ENCODE results near the gene MSTN. TPM values are rescaled to one million over a fixed set of nuclear protein-coding genes. Genes with fewer than 3 reads are reported as not detected.

The MSTN gene
- total and polyA plus RNA-seq, 2 experiments from 2014 or later, result 0.21 TPM; not detected in 1

- no peaks in the 10 kb centered on the region for H3K4me1 ChIP-seq (ENCODE audit: insufficient read depth)
- H3K27ac ChIP-seq (ENCODE audit: low read depth), result no peak overlapping the region
- Mint-ChIP-seq H3K36me3 (ENCODE audit: low read depth) (no peaks in the 10 kb centered on the region), H3K27ac (no peak overlapping the region), H3K4me3 (no peak overlapping the region), H3K4me1 (peaks cover 2% of the 10 kb centered on the region; the same call in 1 of the 3 replicates), H3K27me3 (ENCODE audit: insufficient read depth, low read depth, poor library complexity) (no peaks in the 10 kb centered on the region), H3K9me3 (no peaks in the 10 kb centered on the region; the same call in 2 of the 3 replicates)
- no peaks in the 10 kb centered on the region for H3K9me2 ChIP-seq (ENCODE audit: insufficient read depth)
- no peaks in the 10 kb centered on the region for H3K79me2 ChIP-seq (replicated peaks; ENCODE audit: insufficient read depth)
- H3K4me2 ChIP-seq, result no peak overlapping the region
- ATAC-seq (no peak), DNase-seq (ENCODE audit: low spot score) (no peak)
- H3K4me3 ChIP-seq, result no peak overlapping the region
- no peaks in the 10 kb centered on the region for H3K36me3 ChIP-seq (ENCODE audit: insufficient read depth)
- TF ChIP-seq POLR2AphosphoS5 (IDR thresholded peaks at IDR 0.05; ENCODE audit: low read depth) (no peak), CREB1 (CRISPR knock-in tag; IDR thresholded peaks at IDR 0.05; ENCODE audit: low read depth) (no peak), EZH2phosphoT487 (IDR thresholded peaks at IDR 0.05; ENCODE audit: unreplicated experiment) (no peak)
- no peaks in the 10 kb centered on the region for H3K27me3 ChIP-seq (ENCODE audit: insufficient read depth)
- H2AFZ ChIP-seq, result no peak overlapping the region
- no peaks in the 10 kb centered on the region for H3F3A ChIP-seq (replicated peaks; ENCODE audit: low read depth)
- H4K20me1 ChIP-seq (replicated peaks; ENCODE audit: insufficient read depth), result no peaks in the 10 kb centered on the region
These were observed 48.2 kb upstream of the MSTN start for GRCh38 chr2:190110699-190111098.

- Mint-ChIP-seq H3K36me3 (ENCODE audit: low read depth) (no peaks in the 10 kb centered on the region), H3K4me1 (peaks cover 2% of the 10 kb centered on the region; the same call in 1 of the 3 replicates), H3K27me3 (ENCODE audit: insufficient read depth, low read depth, poor library complexity) (no peaks in the 10 kb centered on the region), H3K27ac (no peak overlapping the region), H3K9me3 (no peaks in the 10 kb centered on the region), H3K4me3 (no peak overlapping the region)
- Histone ChIP-seq H3K9me2 (ENCODE audit: insufficient read depth) (no peaks in the 10 kb centered on the region), H3F3A (replicated peaks; ENCODE audit: low read depth) (no peaks in the 10 kb centered on the region), H3K27me3 (ENCODE audit: insufficient read depth) (no peaks in the 10 kb centered on the region), H3K36me3 (ENCODE audit: insufficient read depth) (no peaks in the 10 kb centered on the region), H3K4me1 (ENCODE audit: insufficient read depth) (no peaks in the 10 kb centered on the region), H3K4me2 (no peak overlapping the region), H3K27ac (ENCODE audit: low read depth) (no peak overlapping the region), H3K4me3 (no peak overlapping the region), H2AFZ (no peak overlapping the region; the same call in 1 of the 2 replicates), H3K79me2 (replicated peaks; ENCODE audit: insufficient read depth) (no peaks in the 10 kb centered on the region), H4K20me1 (replicated peaks; ENCODE audit: insufficient read depth) (no peaks in the 10 kb centered on the region)
- no peak for DNase-seq (ENCODE audit: low spot score)
- ATAC-seq, result no peak
- no peak for TF ChIP-seq EZH2 (IDR thresholded peaks at IDR 0.05; ENCODE audit: low read depth, unreplicated experiment)
- TF ChIP-seq, protein P1, sequence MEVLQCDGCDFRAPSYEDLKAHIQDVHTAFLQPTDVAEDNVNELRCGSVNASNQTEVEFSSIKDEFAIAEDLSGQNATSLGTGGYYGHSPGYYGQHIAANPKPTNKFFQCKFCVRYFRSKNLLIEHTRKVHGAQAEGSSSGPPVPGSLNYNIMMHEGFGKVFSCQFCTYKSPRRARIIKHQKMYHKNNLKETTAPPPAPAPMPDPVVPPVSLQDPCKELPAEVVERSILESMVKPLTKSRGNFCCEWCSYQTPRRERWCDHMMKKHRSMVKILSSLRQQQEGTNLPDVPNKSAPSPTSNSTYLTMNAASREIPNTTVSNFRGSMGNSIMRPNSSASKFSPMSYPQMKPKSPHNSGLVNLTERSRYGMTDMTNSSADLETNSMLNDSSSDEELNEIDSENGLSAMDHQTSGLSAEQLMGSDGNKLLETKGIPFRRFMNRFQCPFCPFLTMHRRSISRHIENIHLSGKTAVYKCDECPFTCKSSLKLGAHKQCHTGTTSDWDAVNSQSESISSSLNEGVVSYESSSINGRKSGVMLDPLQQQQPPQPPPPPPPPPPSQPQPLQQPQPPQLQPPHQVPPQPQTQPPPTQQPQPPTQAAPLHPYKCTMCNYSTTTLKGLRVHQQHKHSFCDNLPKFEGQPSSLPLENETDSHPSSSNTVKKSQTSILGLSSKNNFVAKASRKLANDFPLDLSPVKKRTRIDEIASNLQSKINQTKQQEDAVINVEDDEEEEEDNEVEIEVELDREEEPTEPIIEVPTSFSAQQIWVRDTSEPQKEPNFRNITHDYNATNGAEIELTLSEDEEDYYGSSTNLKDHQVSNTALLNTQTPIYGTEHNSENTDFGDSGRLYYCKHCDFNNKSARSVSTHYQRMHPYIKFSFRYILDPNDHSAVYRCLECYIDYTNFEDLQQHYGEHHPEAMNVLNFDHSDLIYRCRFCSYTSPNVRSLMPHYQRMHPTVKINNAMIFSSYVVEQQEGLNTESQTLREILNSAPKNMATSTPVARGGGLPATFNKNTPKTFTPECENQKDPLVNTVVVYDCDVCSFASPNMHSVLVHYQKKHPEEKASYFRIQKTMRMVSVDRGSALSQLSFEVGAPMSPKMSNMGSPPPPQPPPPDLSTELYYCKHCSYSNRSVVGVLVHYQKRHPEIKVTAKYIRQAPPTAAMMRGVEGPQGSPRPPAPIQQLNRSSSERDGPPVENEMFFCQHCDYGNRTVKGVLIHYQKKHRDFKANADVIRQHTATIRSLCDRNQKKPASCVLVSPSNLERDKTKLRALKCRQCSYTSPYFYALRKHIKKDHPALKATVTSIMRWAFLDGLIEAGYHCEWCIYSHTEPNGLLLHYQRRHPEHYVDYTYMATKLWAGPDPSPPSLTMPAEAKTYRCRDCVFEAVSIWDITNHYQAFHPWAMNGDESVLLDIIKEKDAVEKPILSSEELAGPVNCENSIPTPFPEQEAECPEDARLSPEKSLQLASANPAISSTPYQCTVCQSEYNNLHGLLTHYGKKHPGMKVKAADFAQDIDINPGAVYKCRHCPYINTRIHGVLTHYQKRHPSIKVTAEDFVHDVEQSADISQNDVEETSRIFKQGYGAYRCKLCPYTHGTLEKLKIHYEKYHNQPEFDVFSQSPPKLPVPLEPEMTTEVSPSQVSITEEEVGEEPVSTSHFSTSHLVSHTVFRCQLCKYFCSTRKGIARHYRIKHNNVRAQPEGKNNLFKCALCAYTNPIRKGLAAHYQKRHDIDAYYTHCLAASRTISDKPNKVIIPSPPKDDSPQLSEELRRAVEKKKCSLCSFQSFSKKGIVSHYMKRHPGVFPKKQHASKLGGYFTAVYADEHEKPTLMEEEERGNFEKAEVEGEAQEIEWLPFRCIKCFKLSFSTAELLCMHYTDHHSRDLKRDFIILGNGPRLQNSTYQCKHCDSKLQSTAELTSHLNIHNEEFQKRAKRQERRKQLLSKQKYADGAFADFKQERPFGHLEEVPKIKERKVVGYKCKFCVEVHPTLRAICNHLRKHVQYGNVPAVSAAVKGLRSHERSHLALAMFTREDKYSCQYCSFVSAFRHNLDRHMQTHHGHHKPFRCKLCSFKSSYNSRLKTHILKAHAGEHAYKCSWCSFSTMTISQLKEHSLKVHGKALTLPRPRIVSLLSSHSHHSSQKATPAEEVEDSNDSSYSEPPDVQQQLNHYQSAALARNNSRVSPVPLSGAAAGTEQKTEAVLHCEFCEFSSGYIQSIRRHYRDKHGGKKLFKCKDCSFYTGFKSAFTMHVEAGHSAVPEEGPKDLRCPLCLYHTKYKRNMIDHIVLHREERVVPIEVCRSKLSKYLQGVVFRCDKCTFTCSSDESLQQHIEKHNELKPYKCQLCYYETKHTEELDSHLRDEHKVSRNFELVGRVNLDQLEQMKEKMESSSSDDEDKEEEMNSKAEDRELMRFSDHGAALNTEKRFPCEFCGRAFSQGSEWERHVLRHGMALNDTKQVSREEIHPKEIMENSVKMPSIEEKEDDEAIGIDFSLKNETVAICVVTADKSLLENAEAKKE (CRISPR knock-in tag; IDR thresholded peaks at IDR 0.05), result no peak
- TF ChIP-seq, protein P2, sequence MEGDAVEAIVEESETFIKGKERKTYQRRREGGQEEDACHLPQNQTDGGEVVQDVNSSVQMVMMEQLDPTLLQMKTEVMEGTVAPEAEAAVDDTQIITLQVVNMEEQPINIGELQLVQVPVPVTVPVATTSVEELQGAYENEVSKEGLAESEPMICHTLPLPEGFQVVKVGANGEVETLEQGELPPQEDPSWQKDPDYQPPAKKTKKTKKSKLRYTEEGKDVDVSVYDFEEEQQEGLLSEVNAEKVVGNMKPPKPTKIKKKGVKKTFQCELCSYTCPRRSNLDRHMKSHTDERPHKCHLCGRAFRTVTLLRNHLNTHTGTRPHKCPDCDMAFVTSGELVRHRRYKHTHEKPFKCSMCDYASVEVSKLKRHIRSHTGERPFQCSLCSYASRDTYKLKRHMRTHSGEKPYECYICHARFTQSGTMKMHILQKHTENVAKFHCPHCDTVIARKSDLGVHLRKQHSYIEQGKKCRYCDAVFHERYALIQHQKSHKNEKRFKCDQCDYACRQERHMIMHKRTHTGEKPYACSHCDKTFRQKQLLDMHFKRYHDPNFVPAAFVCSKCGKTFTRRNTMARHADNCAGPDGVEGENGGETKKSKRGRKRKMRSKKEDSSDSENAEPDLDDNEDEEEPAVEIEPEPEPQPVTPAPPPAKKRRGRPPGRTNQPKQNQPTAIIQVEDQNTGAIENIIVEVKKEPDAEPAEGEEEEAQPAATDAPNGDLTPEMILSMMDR (conservative IDR thresholded peaks at IDR 0.05; ENCODE audit: low read depth in 2 of 2), result no peak
- no peak for TF ChIP-seq JUNB (IDR thresholded peaks at IDR 0.05; ENCODE audit: unreplicated experiment)
- no peak for TF ChIP-seq CREB1 (CRISPR knock-in tag; IDR thresholded peaks at IDR 0.05; ENCODE audit: low read depth)
- TF ChIP-seq POLR2AphosphoS5 (IDR thresholded peaks at IDR 0.05; ENCODE audit: low read depth), result no peak
- no peak for TF ChIP-seq ETS1 (IDR thresholded peaks at IDR 0.05)
- no peak for TF ChIP-seq EZH2phosphoT487 (IDR thresholded peaks at IDR 0.05; ENCODE audit: unreplicated experiment)
- no peak for TF ChIP-seq STAT1 (IDR thresholded peaks at IDR 0.05; ENCODE audit: unreplicated experiment)
- TF ChIP-seq NANOG (IDR thresholded peaks at IDR 0.05; ENCODE audit: borderline replicate concordance), result no peak
- TF ChIP-seq ZNF331 (CRISPR knock-in tag; IDR thresholded peaks at IDR 0.05; ENCODE audit: low read depth), result no peak
These were observed 47.6 kb upstream of the MSTN start for GRCh38 chr2:190110131-190110530.

Data from GM23338 (cell line).